SK-N-MC (cell line): ENCODE measurements around the gene WDR70.

Experiments used
- EZH2 ChIP-seq: fragments of 200-600 bp; sonication (generic); IDR thresholded peaks from one replicate; pipeline ENCODE4 v1.6.1; 2017; ENCODE audit warnings: antibody characterized with exemption
- FOXP2 ChIP-seq: optimal IDR thresholded peaks from 2 replicates; pipeline ENCODE3; 2011; ENCODE audit warnings: mild to moderate bottlenecking, moderate library complexity; ENCODE audit not compliant: insufficient read depth; ENCODE audit errors: extremely low read length, control extremely low read depth
- POLR2AphosphoS5 ChIP-seq: IDR thresholded peaks from 2 replicates; pipeline ENCODE4 v1.6.1; 2012; ENCODE audit warnings: mild to moderate bottlenecking, low read depth, low read length, borderline replicate concordance

DNA sequence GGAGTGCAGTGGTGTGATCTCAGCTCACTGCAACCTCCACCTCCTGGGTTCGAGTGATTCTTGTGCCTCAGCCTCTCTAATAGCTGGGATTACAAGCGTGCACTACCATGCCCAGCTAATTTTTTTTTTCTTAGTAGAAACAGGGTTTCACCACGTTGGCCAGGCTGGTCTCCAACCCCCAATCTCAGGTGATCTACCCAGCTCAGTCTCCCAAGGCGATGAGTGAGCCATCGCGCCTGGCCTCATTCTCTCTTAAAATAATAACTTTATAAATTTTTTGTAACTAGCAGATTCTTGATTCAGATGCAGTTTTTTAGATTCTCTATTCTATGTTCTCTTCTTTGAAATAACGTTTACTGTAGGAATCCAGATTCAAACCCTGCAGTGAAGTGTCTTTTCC is 333.6 kb downstream of the WDR70 start:
- TF ChIP-seq POLR2AphosphoS5 (no peak), EZH2 (no peak), FOXP2 (no peak)
